IMR-90 (cell line): ENCODE measurements around the gene FAM186B. TPM values are rescaled to one million over a fixed set of nuclear protein-coding genes. Genes with fewer than 3 reads are reported as not detected.

Experiments
- ATAC-seq: fragments of 200-7000 bp; cut with Tn5 transposase; 2 replicates; pipeline ENCODE4 v1.9.1; 2020; ENCODE audit warnings: low read depth, mild to moderate bottlenecking, moderate library complexity
- BruUV-seq: library from RNA; stranded (reverse); fragments of 400-500 nt; replicated peaks from 2 replicates; lab custom pipeline; 2021; lab: Mats Ljungman, UMichigan
- CTCF ChIA-PET: fragments of 300-600 bp; formaldehyde crosslinking; extraction: SDS; loops from one replicate; lab custom pipeline; 2021; ENCODE audit warnings: antibody characterized with exemption; lab: Yijun Ruan, JAX
- POLR2A ChIA-PET: fragments of 300-600 bp; sonication (Branson Sonifier 250); formaldehyde crosslinking; loops from one replicate; lab custom pipeline; 2022; ENCODE audit warnings: antibody characterized with exemption; ENCODE audit not compliant: unreplicated experiment; lab: Charles Lee
- DNase-seq: peaks from one replicate; pipeline ENCODE4 v3.0.0; 2013
- H2AFZ ChIP-seq: replicated peaks from 2 replicates; pipeline ENCODE3; 2013; ENCODE audit warnings: low read length, mild to moderate bottlenecking; ENCODE audit not compliant: poor library complexity
- H2AK5ac ChIP-seq: 2 replicates; pipeline ENCODE4 v1.6.1; 2013; ENCODE audit warnings: low read depth, low read length, inconsistent platforms
- H2AK9ac ChIP-seq: replicated peaks from 2 replicates; pipeline ENCODE3; 2013; ENCODE audit warnings: mild to moderate bottlenecking, low read depth, low read length, moderate library complexity; ENCODE audit not compliant: poor library complexity
- H2BK120ac ChIP-seq: 2 replicates; pipeline ENCODE4 v1.6.1; 2013; ENCODE audit warnings: low read depth, low read length, inconsistent platforms
- H2BK15ac ChIP-seq: 3 replicates; pipeline ENCODE4 v1.6.1; 2013; ENCODE audit warnings: low read depth, low read length, inconsistent platforms
- H2BK20ac ChIP-seq: 2 replicates; pipeline ENCODE4 v1.6.1; 2013; ENCODE audit warnings: low read depth, mild to moderate bottlenecking, inconsistent platforms, low read length, moderate library complexity
- H2BK5ac ChIP-seq: 2 replicates; pipeline ENCODE4 v1.6.1; 2013; ENCODE audit warnings: mild to moderate bottlenecking, low read depth, low read length, inconsistent platforms; ENCODE audit not compliant: poor library complexity, severe bottlenecking
- H3K14ac ChIP-seq: replicated peaks from 2 replicates; pipeline ENCODE4 v1.6.1; 2013; ENCODE audit warnings: low read depth, low read length, inconsistent platforms
- H3K18ac ChIP-seq: 2 replicates; pipeline ENCODE4 v1.6.1; 2013; ENCODE audit warnings: low read depth, low read length, control low read depth
- H3K23ac ChIP-seq: 2 replicates; pipeline ENCODE4 v1.6.1; 2013; ENCODE audit warnings: low read depth, low read length, inconsistent platforms
- H3K27ac ChIP-seq: 2 replicates; pipeline ENCODE4 v1.5.1; 2013; ENCODE audit warnings: mild to moderate bottlenecking, control low read depth, low read length; ENCODE audit not compliant: insufficient read depth
- H3K27me3 ChIP-seq: 2 replicates; pipeline ENCODE4 v1.6.1; 2013; ENCODE audit warnings: low read length; ENCODE audit not compliant: control insufficient read depth, insufficient read depth
- H3K36me3 ChIP-seq: 2 replicates; pipeline ENCODE4 v1.6.1; 2013; ENCODE audit warnings: low read length, mixed read lengths; ENCODE audit not compliant: control insufficient read depth, insufficient read depth
- H3K4ac ChIP-seq: 2 replicates; pipeline ENCODE4 v1.6.1; 2013; ENCODE audit warnings: low read depth, low read length, inconsistent platforms
- H3K4me1 ChIP-seq: 2 replicates; pipeline ENCODE4 v1.6.1; 2013; ENCODE audit warnings: low read length, mixed read lengths; ENCODE audit not compliant: control insufficient read depth, insufficient read depth
- H3K4me2 ChIP-seq: 2 replicates; pipeline ENCODE4 v1.6.1; 2013; ENCODE audit warnings: low read depth, mild to moderate bottlenecking, control low read depth, low read length, moderate library complexity
- H3K4me3 ChIP-seq: 2 replicates; pipeline ENCODE4 v1.5.1; 2013; ENCODE audit warnings: low read depth, mild to moderate bottlenecking, control low read depth, low read length, moderate library complexity; ENCODE audit not compliant: insufficient read depth
- H3K56ac ChIP-seq: 2 replicates; pipeline ENCODE4 v1.6.1; 2013; ENCODE audit warnings: low read length, inconsistent platforms; ENCODE audit not compliant: insufficient read depth; ENCODE audit errors: extremely low read depth
- H3K79me1 ChIP-seq, 2 experiments: 2 replicates each; pipeline ENCODE4 v1.6.1; 2013; ENCODE audit warnings: low read length in 2 of 2, inconsistent platforms in 1 of 2, low read depth in 1 of 2
- H3K9ac ChIP-seq: 2 replicates; pipeline ENCODE4 v1.6.1; 2013; ENCODE audit warnings: low read depth, low read length, control low read depth
- H3K9me1 ChIP-seq: 2 replicates; pipeline ENCODE4 v1.6.1; 2013; ENCODE audit warnings: low read length, inconsistent platforms; ENCODE audit not compliant: insufficient read depth
- H3K9me3 ChIP-seq: 2 replicates; pipeline ENCODE4 v1.6.1; 2013; ENCODE audit warnings: low read length; ENCODE audit not compliant: control insufficient read depth, insufficient read depth
- H4K20me1 ChIP-seq: 2 replicates; pipeline ENCODE4 v1.6.1; 2013; ENCODE audit warnings: low read length, inconsistent platforms; ENCODE audit not compliant: insufficient read depth
- H4K5ac ChIP-seq: 2 replicates; pipeline ENCODE4 v1.6.1; 2013; ENCODE audit warnings: mild to moderate bottlenecking, low read depth, low read length, control low read depth
- H4K8ac ChIP-seq, 2 experiments: 2 replicates each; pipeline ENCODE4 v1.6.1; 2013; ENCODE audit warnings: low read depth in 2 of 2, low read length in 2 of 2, control low read depth in 1 of 2, inconsistent platforms in 1 of 2
- H4K91ac ChIP-seq: 2 replicates; pipeline ENCODE4 v1.6.1; 2013; ENCODE audit warnings: low read depth, low read length, inconsistent platforms; ENCODE audit not compliant: insufficient read depth
- CEBPB ChIP-seq: IDR thresholded peaks from 2 replicates; pipeline ENCODE4 v1.6.1; 2012; ENCODE audit warnings: low read depth, low read length, improper control_type of control experiment
- CHD1 ChIP-seq: IDR thresholded peaks from 2 replicates; pipeline ENCODE4 v1.6.1; 2012; ENCODE audit warnings: low read depth, low read length, improper control_type of control experiment
- CTCF ChIP-seq: conservative IDR thresholded peaks from 2 replicates; pipeline ENCODE4 v1.5.1; 2012; ENCODE audit warnings: mild to moderate bottlenecking, low read depth, low read length, improper control_type of control experiment
- MAZ ChIP-seq: IDR thresholded peaks from 2 replicates; pipeline ENCODE4 v1.6.1; 2012; ENCODE audit warnings: low read depth, mild to moderate bottlenecking, low read length, improper control_type of control experiment, moderate library complexity, borderline replicate concordance
- NFE2L2 ChIP-seq: fragments of 150-350 bp; IDR thresholded peaks from 2 replicates; pipeline ENCODE4 v1.6.1; 2016; ENCODE audit warnings: low read depth, mild to moderate bottlenecking, low read length
- RAD21 ChIP-seq: IDR thresholded peaks from 2 replicates; pipeline ENCODE4 v1.6.1; 2012; ENCODE audit warnings: low read length, improper control_type of control experiment
- WGBS, 2 experiments: methylation state at CpG; one replicate each; pipeline versions ENCODE4 v1.1.5 to v1.1.7; 2013; ENCODE audit warnings: missing lambda C conversion rate in 2 of 2; ENCODE audit not compliant: insufficient read length in 1 of 2; ENCODE audit errors: extremely low coverage in 2 of 2; 5-methylcytosine and 5-hydroxymethylcytosine counted together
- dilution Hi-C: fragments of 300-500 bp; cut with HindIII; formaldehyde crosslinking; loops from one replicate; pipeline ENCODE4 v1.14.3; 2018; ENCODE audit warnings: low sequenced_read_pairs; ENCODE audit not compliant: unreplicated experiment
- in situ Hi-C: fragments of 300-500 bp; cut with MboI; formaldehyde crosslinking; loops from 3 replicates; pipeline ENCODE4 v1.14.3; 2019; ENCODE audit warnings: low sequenced_read_pairs, inconsistent platforms, mixed read lengths
- intact Hi-C: fragments of 100-400 bp; cut with micrococcal nuclease; formaldehyde crosslinking; loops from 2 replicates; pipeline ENCODE4 v1.10.0; 2022
- polyA plus RNA-seq, 3 experiments: library from polyadenylated mRNA; depleted of rRNA; stranded (reverse); fragments of >200 nt; gene quantifications; 2 replicates each; pipeline ENCODE4 v1.2.3, GENCODE V29; 2012; ENCODE audit warnings: low replicate concordance in 1 of 3
- total RNA-seq: library from RNA; depleted of rRNA; stranded (reverse); fragments of >200 nt; gene quantifications from 2 replicates; pipeline ENCODE4 v1.2.3, GENCODE V29; 2012

Gene FAM186B
- total and polyA plus RNA-seq, 2 of the 4 experiments (the other 2 are of a cell fraction): 0.10 to 0.18 TPM

- no peak overlapping the region for H2BK20ac ChIP-seq
- H3K4ac ChIP-seq: no peak overlapping the region
- no peak overlapping the region for H4K5ac ChIP-seq
- no peak overlapping the region for H4K8ac ChIP-seq
- ATAC-seq (no peak), DNase-seq (peak; percentile 72)
- WGBS, 2 experiments: 73% methylated on average over 2 of the region's 4 CpGs; no CpG with 5 or more reads in 1 of the 2 experiments
- H3K4me3 ChIP-seq: no peak overlapping the region
- in situ Hi-C loops: no loop called here
- H3K18ac ChIP-seq: no peak overlapping the region
- BruUV-seq: no TSS peak
- H3K56ac ChIP-seq: no peak overlapping the region
- peaks cover 3 to 13% of the 10 kb centered on the region in 2 experiments; a peak in 3 of 4 replicates for H3K79me1 ChIP-seq
- TF ChIP-seq CEBPB (peak; percentile 19; the same call in 1 of the 2 replicates), RAD21 (no peak), CTCF (no peak), NFE2L2 (no peak), CHD1 (no peak), MAZ (no peak)
- ChIA-PET POLR2A (no interaction called here), CTCF (interaction anchor here (0.7 to 1.6 kb wide), 3 partner anchors 38 to 294 kb away, joined by 3 to 7 read pairs (median 5); no protein-coding TSS in a partner anchor)
- peaks cover 11% of the 10 kb centered on the region for H3K4me1 ChIP-seq
- H3K9me3 ChIP-seq: no peaks in the 10 kb centered on the region
- no peak overlapping the region for H3K27ac ChIP-seq
- intact Hi-C loops: no loop called here
- no peak overlapping the region for H4K91ac ChIP-seq
- no peak overlapping the region for H3K14ac ChIP-seq
- no peak overlapping the region for H3K23ac ChIP-seq
- no peak overlapping the region for H2AK9ac ChIP-seq
- no peaks in the 10 kb centered on the region for H3K27me3 ChIP-seq
- no peak overlapping the region for H2AK5ac ChIP-seq
- no peaks in the 10 kb centered on the region for H3K36me3 ChIP-seq
- H2BK120ac ChIP-seq: no peak overlapping the region
- 0 out of 2 replicates have a peak, but pooled peaks cover 3% of the 10 kb centered on the region for H3K9me1 ChIP-seq
- no peak overlapping the region for H2BK5ac ChIP-seq
- H2BK15ac ChIP-seq: no peak overlapping the region
- no peak overlapping the region for H3K4me2 ChIP-seq
- no peaks in the 10 kb centered on the region for H4K20me1 ChIP-seq
- H3K9ac ChIP-seq: no peak overlapping the region
- H2AFZ ChIP-seq: no peak overlapping the region
- dilution Hi-C loops: no loop called here
Measured at GRCh38 chr12:49624921-49625577, 19.6 kb upstream of the FAM186B start.
